Activated CD4-positive, alpha-beta T cell treated with anti-CD3 and anti-CD28 coated beads for 4 hours (primary cell): ENCODE data around the gene MMP19.
"Not testable (repeated sequence)": the region's sequence is repeated elsewhere in the genome, so short reads cannot be mapped to it uniquely, and the experiment has no call there.

Source experiments
- DNase-seq, 2 donors: peaks; one replicate each; pipeline ENCODE4 v3.0.0-alpha.2; 2020

The MMP19 gene

GRCh38 chr12:55842681-55843429 is at the start of gene MMP19:
TSS of gene MMP19 (minus strand) at chr12:55842936. CDS start at chr12:55842830, 106 bp downstream.
- DNase-seq: no peak

- DNase-seq: no peak
Observed at GRCh38 chr12:55891310-55891709, 48.6 kb upstream of the MMP19 start.

GRCh38 chr12:55885113-55885512 is 42.4 kb upstream of the MMP19 start:
- DNase-seq: no peak

GRCh38 chr12:55877824-55878223 is 35.1 kb upstream of the MMP19 start:
- no peak for DNase-seq

- no peak for DNase-seq
Observed at GRCh38 chr12:55875704-55876467, 33.1 kb upstream of the MMP19 start.

GRCh38 chr12:55874443-55874842 is 31.7 kb upstream of the MMP19 start:
- DNase-seq: no peak

- DNase-seq: not testable (repeated sequence)
Observed at GRCh38 chr12:55866454-55867004, 23.8 kb upstream of the MMP19 start.

GRCh38 chr12:55865327-55865726 is 22.6 kb upstream of the MMP19 start:
- DNase-seq: no peak

- DNase-seq: not testable (repeated sequence)
Observed at GRCh38 chr12:55862931-55863330, 20.2 kb upstream of the MMP19 start.

GRCh38 chr12:55862286-55862685 is 19.6 kb upstream of the MMP19 start:
- no peak for DNase-seq

- DNase-seq: no peak
Observed at GRCh38 chr12:55861871-55862270, 19.1 kb upstream of the MMP19 start.

- no peak for DNase-seq
Observed at GRCh38 chr12:55861396-55861795, 18.7 kb upstream of the MMP19 start.

- no peak for DNase-seq
Observed at GRCh38 chr12:55852740-55853139, 10.0 kb upstream of the MMP19 start.

GRCh38 chr12:55850893-55851292 is 8.2 kb upstream of the MMP19 start:
- DNase-seq: no peak

- no peak for DNase-seq
Observed at GRCh38 chr12:55850401-55850800, 7.7 kb upstream of the MMP19 start.

GRCh38 chr12:55849616-55850343 is 7.0 kb upstream of the MMP19 start:
- DNase-seq: no peak

- no peak for DNase-seq
Observed at GRCh38 chr12:55847603-55848291, 5.0 kb upstream of the MMP19 start.

GRCh38 chr12:55847033-55847432 is 4.3 kb upstream of the MMP19 start:
- DNase-seq: no peak

- no peak for DNase-seq
Observed at GRCh38 chr12:55845785-55846496, 3.2 kb upstream of the MMP19 start.

- no peak for DNase-seq
Observed at GRCh38 chr12:55845361-55845760, 2.6 kb upstream of the MMP19 start.

- DNase-seq: no peak
Observed at GRCh38 chr12:55844961-55845360, 2.2 kb upstream of the MMP19 start.

GRCh38 chr12:55843431-55843830 is 695 bp upstream of the MMP19 start:
- DNase-seq: no peak
